CD4-positive, alpha-beta T cell treated with Interleukin-4 for 1 hour (primary cell): Measurements from ENCODE around the gene RAB6A.
A peak's percentile ranks its signal among the peaks of the same experiment; 100 is the strongest.
"Not testable (repeated sequence)": the region's sequence is repeated elsewhere in the genome, so short reads cannot be mapped to it uniquely, and the experiment has no call there.

Experiments
- DNase-seq, 2 donors: peaks; one replicate each; pipeline ENCODE4 v3.0.0-alpha.2; 2020 to 2022

The RAB6A gene

GRCh38 chr11:73761403-73761945, 600 bp upstream of the RAB6A start:
- no peak for DNase-seq

DNA sequence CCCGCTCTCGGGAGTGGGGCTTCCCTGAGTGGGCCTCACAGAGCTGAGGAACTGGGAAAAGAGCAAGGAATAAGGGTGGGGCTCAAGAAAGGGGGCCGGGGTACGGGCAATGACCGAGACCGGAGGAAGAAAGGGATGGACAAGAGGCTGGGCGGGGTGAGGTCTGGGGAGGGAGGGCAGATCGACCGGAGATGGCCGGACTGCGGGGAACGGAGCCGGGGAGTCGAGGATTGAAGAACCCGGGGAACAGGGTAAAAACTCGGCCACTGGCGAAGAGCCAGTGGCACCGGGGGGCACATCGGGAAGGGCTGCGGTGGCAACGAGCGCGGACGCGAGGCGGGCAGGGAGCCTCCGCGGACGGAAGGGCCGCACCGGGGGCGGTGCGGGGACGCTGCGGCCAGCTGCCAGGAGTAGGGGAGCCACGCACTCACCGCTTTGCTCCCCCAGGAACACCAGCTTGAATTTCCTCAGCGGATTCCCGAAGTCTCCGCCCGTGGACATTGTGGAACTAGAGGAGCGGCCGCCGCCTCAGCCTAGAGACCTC, 667 bp downstream of the RAB6A start:
- peak in 1 of 2 donors; percentile 11 for DNase-seq

DNA sequence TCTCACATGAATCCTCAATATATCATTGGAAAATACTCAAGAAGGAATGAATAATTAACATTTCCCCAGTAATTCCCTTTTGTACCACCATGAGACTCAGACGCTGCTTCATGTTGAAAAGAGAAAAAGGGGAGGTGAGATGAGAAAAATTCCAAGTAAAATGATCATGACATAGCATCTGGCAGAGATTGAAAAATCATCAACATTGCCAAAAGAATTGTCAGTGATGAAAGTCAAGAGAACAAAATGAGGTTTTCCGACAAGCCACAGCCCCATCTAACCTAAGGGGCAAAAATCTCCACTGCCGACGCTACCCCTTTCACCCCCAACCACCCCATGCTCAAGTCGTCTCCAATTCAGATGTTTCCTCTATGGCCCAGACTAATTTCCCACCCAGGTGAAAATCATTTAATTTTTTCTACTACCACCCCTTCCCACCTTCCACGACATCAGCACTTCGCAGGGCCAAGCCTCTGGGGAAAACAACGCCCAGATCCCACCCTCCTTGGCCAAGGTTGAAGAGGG, 1.2 kb downstream of the RAB6A start:
- DNase-seq = peak in 1 of 2 donors; percentile 9

GRCh38 chr11:73758451-73758850, 2.4 kb downstream of the RAB6A start:
- DNase-seq = no peak

DNA sequence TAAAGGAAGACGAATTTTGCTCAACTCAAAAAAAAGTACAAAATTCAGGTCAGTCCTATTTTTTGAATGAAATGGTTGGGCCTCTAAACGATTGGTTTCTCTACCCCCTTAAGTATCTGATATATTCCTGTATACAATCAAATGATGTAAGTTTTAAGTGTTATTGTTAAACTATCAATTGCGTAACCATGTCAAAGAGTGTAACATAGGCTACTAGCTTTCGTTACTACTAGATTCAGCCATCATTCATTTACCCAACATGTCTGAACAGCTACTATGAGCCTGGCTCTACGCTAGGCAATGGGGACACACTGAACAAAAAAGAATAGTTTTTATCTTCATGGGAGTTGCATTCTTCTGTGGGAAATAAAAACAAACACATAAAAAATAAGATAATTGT, 3.3 kb downstream of the RAB6A start:
- DNase-seq = no peak

DNA sequence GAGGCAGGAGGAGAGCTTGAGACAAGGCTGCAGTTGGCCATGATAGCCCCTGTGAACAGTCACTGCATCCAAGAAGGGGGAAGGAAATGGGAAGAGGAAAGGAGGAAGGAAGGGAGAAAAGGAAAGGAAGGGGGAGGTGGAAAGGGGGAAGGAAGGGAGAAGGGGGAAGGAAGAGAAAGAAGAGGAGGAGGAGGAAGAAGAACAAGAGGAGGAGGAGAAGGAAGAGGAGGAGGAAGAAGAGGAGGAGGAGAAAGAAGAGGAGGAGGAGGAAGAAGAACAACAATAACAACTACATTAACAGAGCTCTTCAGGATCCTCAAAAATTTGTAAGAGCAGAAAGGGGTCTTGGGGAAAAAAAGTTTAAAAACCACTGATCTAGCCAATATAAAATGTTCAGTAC, 5.2 kb downstream of the RAB6A start:
- DNase-seq = no peak

GRCh38 chr11:73753938-73754337, 6.9 kb downstream of the RAB6A start:
- DNase-seq = no peak

DNA sequence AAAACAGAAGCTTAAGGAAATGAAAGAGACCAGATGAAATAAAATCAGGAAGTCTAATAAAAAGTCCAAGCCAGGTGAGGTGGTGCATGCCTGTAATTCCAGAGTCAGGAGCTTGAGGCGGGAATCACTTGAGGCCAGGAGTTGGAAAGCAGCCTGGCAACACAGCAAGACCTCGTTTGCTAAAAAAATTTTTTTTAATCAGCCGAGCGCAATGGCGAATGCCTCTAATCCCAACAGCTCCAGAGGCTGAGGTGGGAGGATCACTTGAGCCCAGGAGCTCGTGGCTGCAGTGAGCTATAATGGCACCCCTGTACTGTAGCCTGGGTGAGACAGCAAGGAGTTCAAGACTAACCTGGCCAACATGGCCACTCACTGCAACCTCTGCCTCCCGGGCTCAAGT, 8.0 kb downstream of the RAB6A start:
- no peak for DNase-seq

DNA sequence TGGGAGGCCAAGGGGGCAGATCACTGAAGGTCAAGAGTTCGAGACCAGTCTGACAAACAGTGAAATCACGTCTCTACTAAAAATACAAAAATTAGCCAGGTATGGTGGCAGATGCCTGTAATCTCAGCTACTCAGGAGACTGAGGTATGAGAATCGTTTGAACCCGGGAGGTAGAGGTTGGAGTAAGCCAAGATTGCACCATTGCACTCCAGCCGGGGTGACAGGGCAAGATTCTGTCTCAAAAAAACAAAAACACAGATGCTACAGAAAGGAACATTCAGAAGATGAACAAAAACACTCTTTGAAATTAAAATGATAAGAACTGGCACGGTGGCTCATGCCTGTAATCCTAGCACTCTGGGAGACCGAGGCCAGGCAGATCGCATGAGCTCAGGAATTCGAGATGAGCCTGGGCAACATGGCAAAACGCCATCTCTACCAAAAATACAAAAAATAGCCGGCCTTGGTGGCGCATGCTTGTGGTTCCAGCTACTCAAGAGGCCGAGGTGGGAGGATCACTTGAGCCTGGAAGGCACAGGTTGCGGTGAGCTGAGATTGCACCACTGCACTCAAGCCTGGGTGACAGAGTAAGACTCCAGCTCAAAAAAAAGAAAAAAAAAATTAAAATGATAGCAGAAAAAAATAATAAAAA, 8.5 kb downstream of the RAB6A start:
- DNase-seq = no peak

- not testable (repeated sequence) for DNase-seq
These were observed 10.0 kb downstream of the RAB6A start for GRCh38 chr11:73750862-73751261.

GRCh38 chr11:73750228-73750627, 10.6 kb downstream of the RAB6A start:
- DNase-seq = no peak

DNA sequence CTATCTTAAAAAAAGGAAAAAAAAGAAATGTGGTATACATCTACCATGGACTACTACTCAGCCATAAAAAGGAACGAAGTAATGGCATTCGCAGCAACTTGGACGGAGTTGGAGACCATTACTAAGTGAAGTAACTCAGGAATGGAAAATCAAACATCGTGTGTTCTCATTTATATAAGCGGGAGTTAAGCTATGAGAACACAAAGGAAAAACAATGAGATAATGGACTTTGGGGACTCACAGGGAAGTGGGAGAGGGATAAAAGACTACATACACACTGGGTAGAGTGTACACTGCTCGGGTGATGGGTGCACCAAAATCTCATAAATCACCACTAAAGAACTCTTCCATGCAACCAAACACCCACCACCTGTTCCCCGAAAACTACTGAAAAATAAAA, 11.8 kb downstream of the RAB6A start:
- DNase-seq = no peak

DNA sequence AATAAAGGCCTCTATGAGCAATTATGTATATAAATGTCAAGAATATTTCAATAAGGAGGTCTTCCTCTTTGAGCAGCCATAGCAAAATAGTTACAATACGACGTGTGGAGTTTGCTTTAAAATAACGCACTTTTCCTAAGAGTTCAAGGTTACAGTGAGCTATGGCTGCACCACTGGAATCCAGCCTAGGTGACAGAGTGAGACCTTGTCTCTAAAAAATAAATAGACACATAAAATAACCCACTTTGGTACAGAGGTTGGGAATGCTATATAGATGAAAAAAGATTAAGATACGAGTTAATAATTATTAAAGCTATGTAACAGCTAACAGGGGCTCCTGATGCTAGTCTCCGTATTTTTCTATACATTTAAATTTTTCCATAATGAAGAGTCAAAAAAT, 12.6 kb downstream of the RAB6A start:
- DNase-seq = no peak

GRCh38 chr11:73747762-73748161, 13.1 kb downstream of the RAB6A start:
- no peak for DNase-seq

- no peak for DNase-seq
These were observed 14.2 kb downstream of the RAB6A start for GRCh38 chr11:73746701-73747100.

DNA sequence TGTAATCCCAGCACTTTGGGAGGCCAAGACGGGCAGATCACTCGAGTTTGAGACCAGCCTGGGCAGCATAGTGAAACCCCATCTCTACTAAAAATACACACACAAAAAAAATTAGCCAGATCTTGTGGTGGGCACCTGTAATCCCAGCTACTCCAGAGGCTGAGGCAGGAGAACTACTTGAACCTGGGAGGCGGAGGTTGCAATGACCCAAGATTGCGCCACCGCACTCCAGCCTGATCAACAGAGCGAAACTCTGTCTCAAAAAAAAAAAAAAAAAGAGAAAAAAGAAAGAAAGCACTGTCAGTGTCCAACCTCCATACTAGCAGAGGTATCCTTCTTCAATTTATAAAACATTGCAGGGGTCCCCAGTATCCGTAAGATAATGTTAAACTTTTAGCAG, 17.8 kb downstream of the RAB6A start:
- no peak for DNase-seq

GRCh38 chr11:73735959-73736358, 24.9 kb downstream of the RAB6A start:
- not testable (repeated sequence) for DNase-seq

GRCh38 chr11:73734993-73735392, 25.9 kb downstream of the RAB6A start:
- DNase-seq = no peak

DNA sequence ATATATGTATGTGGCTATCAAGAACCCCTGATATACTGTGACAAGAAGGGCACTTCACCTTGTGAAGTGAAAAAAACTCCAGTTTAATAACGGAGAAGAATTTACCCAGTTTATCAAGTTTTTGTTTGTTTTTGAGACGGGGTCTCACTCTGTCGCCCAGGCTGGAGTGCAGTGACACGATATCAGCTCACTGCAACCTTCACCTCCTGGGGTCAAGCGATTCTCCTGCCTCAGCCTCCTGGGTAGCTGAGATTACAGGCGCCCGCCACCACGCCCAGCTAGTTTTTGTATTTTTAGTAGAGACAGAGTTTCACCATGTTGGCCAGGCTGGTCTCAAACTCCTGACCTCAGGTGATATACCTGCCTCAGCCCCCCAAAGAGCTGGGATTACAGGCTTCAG, 26.9 kb downstream of the RAB6A start:
- DNase-seq = not testable (repeated sequence)

DNA sequence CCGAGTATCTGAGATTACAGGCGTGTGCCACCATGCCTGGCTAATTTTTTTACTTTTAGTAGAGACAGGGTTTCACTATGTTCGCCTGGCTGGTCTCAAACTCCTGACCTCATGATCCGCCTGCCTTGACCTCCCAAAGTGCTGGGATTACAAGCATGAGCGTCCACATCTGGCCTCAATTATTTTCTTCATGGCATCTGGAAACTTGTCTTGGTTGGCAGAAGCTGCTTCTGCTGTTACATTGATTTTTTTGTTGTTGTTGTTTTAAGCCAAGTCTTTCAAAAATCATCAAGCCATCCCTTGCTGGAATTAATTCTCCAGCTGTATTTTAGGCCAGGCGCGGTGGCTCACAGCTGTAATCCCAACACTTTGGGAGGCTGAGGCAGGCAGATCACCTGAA, 27.9 kb downstream of the RAB6A start:
- not testable (repeated sequence) for DNase-seq

DNA sequence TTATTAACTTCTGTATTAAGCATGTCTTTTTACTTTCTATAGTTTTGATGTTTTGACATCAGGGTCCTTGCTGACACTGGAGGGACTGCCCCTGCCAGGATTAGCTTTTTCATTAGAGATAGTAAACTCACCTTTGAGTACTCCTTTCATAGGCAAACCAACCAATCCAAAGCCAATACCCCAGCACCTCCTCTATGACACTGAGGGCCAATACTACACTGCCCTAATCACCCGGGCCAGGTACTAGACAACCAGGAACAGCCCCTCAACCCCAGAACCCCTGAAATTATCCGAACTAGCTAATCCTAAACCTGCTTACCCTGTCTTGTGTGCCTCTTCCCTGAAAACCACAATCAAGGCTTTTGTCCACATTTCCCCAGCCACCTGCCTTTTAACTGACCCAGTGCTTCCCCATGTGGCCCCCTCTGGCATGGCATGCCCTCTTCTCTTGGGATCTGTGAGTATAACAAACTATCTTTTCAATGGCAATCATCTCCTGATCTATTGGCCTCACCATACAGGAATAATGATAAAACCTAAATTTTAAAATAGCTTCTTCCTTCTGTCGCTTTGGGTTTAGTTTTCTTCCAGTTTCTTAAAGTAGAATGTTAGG, 31.2 kb downstream of the RAB6A start:
- no peak for DNase-seq

- DNase-seq = no peak
These were observed 32.9 kb downstream of the RAB6A start for GRCh38 chr11:73728000-73728399.

GRCh38 chr11:73726825-73727224, 34.0 kb downstream of the RAB6A start:
- DNase-seq = no peak

DNA sequence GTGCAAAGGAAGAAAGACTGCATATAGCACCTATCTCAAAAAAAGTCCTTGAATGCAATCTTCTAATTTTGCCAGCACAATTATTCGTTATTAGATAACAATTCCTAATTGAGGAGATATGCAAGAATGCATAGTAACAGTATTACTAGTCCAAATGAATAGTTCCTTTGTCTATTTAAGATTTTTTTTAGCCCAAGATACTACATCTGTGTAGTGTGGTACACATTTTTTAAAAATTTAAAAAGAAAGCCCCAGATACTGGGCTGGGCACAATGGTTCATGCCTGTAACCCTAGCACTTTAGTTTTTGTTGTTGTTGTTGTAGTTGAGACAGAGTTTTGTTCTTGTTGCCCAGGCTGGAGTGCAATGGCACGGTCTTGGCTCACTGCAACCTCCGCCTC, 43.7 kb downstream of the RAB6A start:
- DNase-seq = no peak
